Uterus (tissue), 4 donors: ENCODE measurements around the gene SARS1. TPM values are rescaled to one million over a fixed set of nuclear protein-coding genes. Genes with fewer than 3 reads are reported as not detected.

ENCODE experiments used
- DNase-seq, 2 donors: peaks; one replicate each; pipeline ENCODE4 v3.0.0-alpha.2; 2019 to 2020
- H3K27ac ChIP-seq, 2 donors: fragments of 200-600 bp; sonication (generic); 1 replicate in 1 of 2; 2 replicates in 1 of 2; pipeline ENCODE4 v1.5.1; 2016 to 2018
- H3K27me3 ChIP-seq, 2 donors: fragments of 200-600 bp; sonication (generic); one replicate each; pipeline ENCODE4 v1.5.1; 2018 to 2019; ENCODE audit warnings: control low read depth in 1 of 2
- H3K36me3 ChIP-seq, 2 donors: fragments of 200-600 bp; sonication (generic); one replicate each; pipeline ENCODE4 v1.5.1; 2019; ENCODE audit warnings: control low read depth in 1 of 2
- H3K4me1 ChIP-seq, 2 donors: fragments of 200-600 bp; sonication (generic); one replicate each; pipeline ENCODE4 v1.5.1; 2018 to 2019; ENCODE audit warnings: control low read depth in 1 of 2
- H3K4me3 ChIP-seq, 2 donors: fragments of 200-600 bp; sonication (generic); 1 replicate in 1 of 2; 2 replicates in 1 of 2; pipeline ENCODE4 v1.5.1; 2018 to 2019; ENCODE audit warnings: mild to moderate bottlenecking in 1 of 2
- H3K9me3 ChIP-seq, 2 donors: fragments of 200-600 bp; sonication (generic); one replicate each; pipeline ENCODE4 v1.5.1; 2019; ENCODE audit warnings: control low read depth in 1 of 2
- CTCF ChIP-seq, 4 experiments: fragments of 200-600 bp in 2 of 4; fragments of 450-650 bp in 2 of 4; sonication (generic) in 2 of 4; IDR thresholded peaks; one replicate each; pipeline ENCODE4 v1.5.1; 2016 to 2019; ENCODE audit warnings: antibody characterized with exemption in 4 of 4, mild to moderate bottlenecking in 2 of 4, moderate library complexity in 1 of 4
- POLR2A ChIP-seq, 2 donors: fragments of 450-650 bp; IDR thresholded peaks; one replicate each; pipeline ENCODE4 v1.6.1; 2016; ENCODE audit warnings: antibody characterized with exemption in 2 of 2, mild to moderate bottlenecking in 1 of 2, moderate library complexity in 1 of 2
- intact Hi-C: fragments of 100-400 bp; cut with DNase I; formaldehyde crosslinking; loops from one replicate; pipeline ENCODE4 v1.15.1; 2023; ENCODE audit warnings: low total_unique reads
- total RNA-seq, 4 donors: library from RNA; depleted of rRNA in 3 of 4; stranded (reverse); fragments of >200 nt in 3 of 4; gene quantifications; one replicate each; pipeline versions ENCODE4 v1.1.0 to v1.2.4, GENCODE V29; 2014 to 2023
- donor health status: DM: yes; HTN: yes; CAD: no.

SARS1 gene
- total RNA-seq, 4 donors from 2014 or later = 98.1 to 138 (median 112) TPM

GRCh38 chr1:109198745-109199144 is 15.0 kb upstream of the SARS1 start:
- no peaks in the 10 kb centered on the region for H3K9me3 ChIP-seq
- intact Hi-C loops = no loop called here
- H3K36me3 ChIP-seq = no peaks in the 10 kb centered on the region
- H3K4me3 ChIP-seq = no peak overlapping the region
- H3K4me1 ChIP-seq = no peaks in the 10 kb centered on the region
- no peak overlapping the region for H3K27ac ChIP-seq
- DNase-seq = no peak
- TF ChIP-seq POLR2A (IDR thresholded peaks at IDR 0.05) (no peak), CTCF (IDR thresholded peaks at IDR 0.05) (no peak)
- no peaks in the 10 kb centered on the region for H3K27me3 ChIP-seq

GRCh38 chr1:109199710-109200109 is 14.0 kb upstream of the SARS1 start:
- no peak for TF ChIP-seq POLR2A (IDR thresholded peaks at IDR 0.05)
- TF ChIP-seq CTCF (IDR thresholded peaks at IDR 0.05) = no peak

GRCh38 chr1:109201123-109201703 is 12.5 kb upstream of the SARS1 start:
- Histone ChIP-seq H3K27me3 (no peaks in the 10 kb centered on the region), H3K27ac (no peak overlapping the region), H3K36me3 (no peaks in the 10 kb centered on the region), H3K4me3 (no peak overlapping the region), H3K4me1 (no peaks in the 10 kb centered on the region), H3K9me3 (no peaks in the 10 kb centered on the region)
- DNase-seq = no peak
- no peak for TF ChIP-seq POLR2A (IDR thresholded peaks at IDR 0.05)
- TF ChIP-seq CTCF (IDR thresholded peaks at IDR 0.05) = peak in 1 of 4 experiments; percentile 4
- intact Hi-C loops = no loop called here

More at GRCh38 chr1:109199710-109200109, 14.0 kb upstream of the SARS1 start:
- Histone ChIP-seq H3K27ac (no peak overlapping the region), H3K4me3 (no peak overlapping the region), H3K27me3 (no peaks in the 10 kb centered on the region), H3K9me3 (no peaks in the 10 kb centered on the region), H3K4me1 (no peaks in the 10 kb centered on the region), H3K36me3 (no peaks in the 10 kb centered on the region)
- DNase-seq = no peak
- intact Hi-C loops = no loop called here

GRCh38 chr1:109204484-109204883 is 9.2 kb upstream of the SARS1 start:
- TF ChIP-seq CTCF (IDR thresholded peaks at IDR 0.05) (no peak), POLR2A (IDR thresholded peaks at IDR 0.05) (no peak)
- Histone ChIP-seq H3K27ac (no peak overlapping the region), H3K4me3 (no peak overlapping the region), H3K4me1 (no peaks in the 10 kb centered on the region), H3K9me3 (no peaks in the 10 kb centered on the region), H3K36me3 (no peaks in the 10 kb centered on the region), H3K27me3 (no peaks in the 10 kb centered on the region)
- DNase-seq = no peak
- intact Hi-C loops = no loop called here

- intact Hi-C loops = no loop called here
- H3K4me1 ChIP-seq = no peaks in the 10 kb centered on the region
These were observed 7.4 kb upstream of the SARS1 start for GRCh38 chr1:109206339-109206738.

More at GRCh38 chr1:109206339-109206738, 7.4 kb upstream of the SARS1 start:
- H3K4me3 ChIP-seq = no peak overlapping the region
- no peak overlapping the region for H3K27ac ChIP-seq
- no peaks in the 10 kb centered on the region for H3K36me3 ChIP-seq
- H3K9me3 ChIP-seq = no peaks in the 10 kb centered on the region
- TF ChIP-seq CTCF (IDR thresholded peaks at IDR 0.05) (no peak), POLR2A (IDR thresholded peaks at IDR 0.05) (no peak)
- no peaks in the 10 kb centered on the region for H3K27me3 ChIP-seq
- no peak for DNase-seq
